KG1 (cell line): ENCODE results near the gene FAM174C.
A peak's percentile ranks its signal among the peaks of the same experiment; 100 is the strongest.
"Not testable (repeated sequence)": the region's sequence is repeated elsewhere in the genome, so short reads cannot be mapped to it uniquely, and the experiment has no call there.

ENCODE experiments used
- DNase-seq: peaks from one replicate; lab custom pipeline; 2025; lab: John Stamatoyannopoulos, UW

Gene FAM174C

GRCh38 chr19:1300744-1301490 is 25.6 kb downstream of the FAM174C start:
- DNase-seq: no peak

DNA sequence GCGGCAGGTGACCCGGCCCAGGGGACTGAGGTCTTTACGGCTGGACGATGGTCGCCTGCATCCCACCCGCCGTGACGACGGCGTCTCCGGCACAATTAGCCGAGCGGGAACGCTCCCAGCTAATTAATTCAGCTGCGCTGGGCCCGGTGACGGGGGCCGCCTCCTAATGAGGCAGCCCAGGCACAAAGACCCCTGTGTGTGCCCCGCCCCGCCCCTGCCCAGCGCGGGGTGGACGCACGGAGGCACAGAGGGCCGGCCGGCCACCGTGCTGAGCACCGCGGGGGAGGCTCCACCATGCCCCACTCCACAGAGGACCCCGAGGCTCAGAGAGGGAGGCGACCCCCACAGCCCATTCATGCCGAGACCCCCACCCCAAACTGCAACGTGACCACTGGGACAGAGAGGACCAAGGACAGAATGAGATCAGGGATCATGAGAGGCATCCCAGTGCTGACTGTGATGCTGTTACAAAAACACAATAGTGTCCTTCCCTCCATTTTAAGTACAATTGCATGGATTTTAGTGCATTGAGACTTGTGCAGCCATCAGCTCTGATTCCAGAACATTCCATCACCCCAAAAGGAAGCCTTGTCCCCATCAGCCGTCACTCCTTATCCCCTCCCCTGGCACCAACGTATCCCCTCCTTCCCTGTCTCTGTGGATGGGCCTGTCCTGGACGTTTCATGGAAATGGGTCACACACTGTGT is 27.4 kb downstream of the FAM174C start:
- DNase-seq: no peak

DNA sequence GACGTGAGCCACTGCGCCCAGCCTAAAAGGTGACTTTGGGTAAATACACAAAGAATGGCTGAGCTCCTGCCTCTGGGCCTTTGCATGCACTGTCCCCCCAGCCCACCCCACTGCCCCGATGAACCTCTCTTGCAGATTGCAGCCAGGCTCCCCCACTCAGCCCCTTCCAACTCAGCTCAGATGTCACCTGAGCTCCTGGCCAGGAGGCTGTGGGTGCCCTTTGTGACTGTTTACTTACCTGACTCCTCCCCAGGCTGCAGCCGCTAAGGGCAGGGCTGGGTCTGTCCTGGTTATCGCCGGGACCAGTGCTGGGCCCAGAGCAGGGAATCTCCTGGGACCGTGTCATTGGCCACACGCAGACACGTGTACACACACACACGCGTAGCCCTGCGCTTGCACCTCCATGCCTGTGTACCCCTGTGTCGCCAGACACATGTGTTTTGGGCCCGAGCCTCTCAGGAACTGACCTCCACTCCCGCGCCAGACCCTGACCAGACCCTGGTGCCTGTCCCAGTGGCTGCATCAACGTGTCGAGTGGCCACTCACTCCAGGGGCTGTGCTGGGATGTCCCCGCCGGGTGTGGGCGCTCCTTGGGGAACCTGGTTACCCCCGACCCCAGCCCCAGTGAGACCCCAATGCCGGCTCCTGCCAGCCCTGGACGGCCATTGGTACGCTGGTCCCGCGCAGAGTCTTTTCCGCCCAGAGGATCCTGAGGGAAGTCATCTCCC is 29.0 kb downstream of the FAM174C start:
- DNase-seq: no peak

DNA sequence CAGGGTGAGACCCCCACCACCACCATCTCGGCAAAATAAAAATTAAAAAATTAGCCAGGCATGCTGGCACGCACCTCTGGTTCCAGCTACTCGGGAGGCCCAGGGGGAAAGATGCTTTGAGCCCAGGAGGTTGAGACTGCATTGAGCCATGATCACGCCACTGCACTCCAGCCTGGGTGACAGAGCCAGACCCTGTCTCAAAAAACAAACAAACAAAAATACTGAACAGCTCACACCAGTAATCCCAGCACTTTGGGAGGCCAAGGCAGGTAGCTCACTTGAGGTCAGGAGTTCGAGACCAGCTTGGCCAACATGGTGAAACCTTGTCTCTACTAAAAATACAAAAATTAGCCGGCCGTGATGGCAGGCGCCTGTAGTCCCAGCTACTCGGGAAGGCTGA is 30.0 kb downstream of the FAM174C start:
- DNase-seq: not testable (repeated sequence)

DNA sequence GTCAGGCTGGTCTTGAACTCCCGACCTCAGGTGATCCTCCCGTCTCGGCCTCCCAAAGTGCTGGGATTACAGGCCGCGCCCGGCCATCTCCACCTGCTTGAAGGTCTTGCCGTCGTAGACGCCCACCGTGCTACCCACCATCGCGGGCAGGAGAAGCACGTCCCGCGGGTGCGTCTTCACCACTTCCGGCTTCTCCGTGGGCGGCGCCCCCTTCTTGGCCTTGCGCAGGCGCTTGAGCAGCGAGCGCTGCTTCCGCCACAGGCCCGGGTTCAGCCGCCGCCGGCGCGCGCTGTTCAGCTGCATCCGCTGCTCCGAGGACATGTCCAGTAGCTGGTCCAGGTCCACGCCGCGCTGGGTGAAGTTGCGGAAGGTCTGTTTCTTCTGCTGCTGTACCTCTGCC is 32.0 kb downstream of the FAM174C start:
- DNase-seq: no peak

GRCh38 chr19:1307755-1308303 is 32.5 kb downstream of the FAM174C start:
- DNase-seq: no peak

GRCh38 chr19:1308718-1309117 is 33.4 kb downstream of the FAM174C start:
- no peak for DNase-seq

GRCh38 chr19:1309977-1310852 is 34.9 kb downstream of the FAM174C start:
- no peak for DNase-seq

DNA sequence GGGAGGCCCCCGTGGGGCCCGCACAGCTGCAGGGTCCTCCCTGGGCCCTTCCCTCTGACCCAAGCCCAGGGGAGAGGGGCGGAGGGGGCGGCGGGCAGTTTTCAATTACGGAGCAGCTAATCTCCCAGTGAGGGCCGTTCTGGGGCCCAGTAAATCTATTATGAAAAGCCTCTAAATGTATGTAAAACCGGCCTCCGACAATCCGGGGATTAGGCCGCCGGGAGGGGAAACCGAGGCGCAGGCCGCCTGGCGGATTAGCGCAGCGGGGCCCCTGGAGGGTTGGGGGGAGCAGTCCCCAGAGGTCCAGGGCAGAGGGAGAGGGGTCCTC is 35.5 kb downstream of the FAM174C start:
- DNase-seq: no peak

- DNase-seq: no peak
Observed at GRCh38 chr19:1311543-1312091, 36.3 kb downstream of the FAM174C start.

DNA sequence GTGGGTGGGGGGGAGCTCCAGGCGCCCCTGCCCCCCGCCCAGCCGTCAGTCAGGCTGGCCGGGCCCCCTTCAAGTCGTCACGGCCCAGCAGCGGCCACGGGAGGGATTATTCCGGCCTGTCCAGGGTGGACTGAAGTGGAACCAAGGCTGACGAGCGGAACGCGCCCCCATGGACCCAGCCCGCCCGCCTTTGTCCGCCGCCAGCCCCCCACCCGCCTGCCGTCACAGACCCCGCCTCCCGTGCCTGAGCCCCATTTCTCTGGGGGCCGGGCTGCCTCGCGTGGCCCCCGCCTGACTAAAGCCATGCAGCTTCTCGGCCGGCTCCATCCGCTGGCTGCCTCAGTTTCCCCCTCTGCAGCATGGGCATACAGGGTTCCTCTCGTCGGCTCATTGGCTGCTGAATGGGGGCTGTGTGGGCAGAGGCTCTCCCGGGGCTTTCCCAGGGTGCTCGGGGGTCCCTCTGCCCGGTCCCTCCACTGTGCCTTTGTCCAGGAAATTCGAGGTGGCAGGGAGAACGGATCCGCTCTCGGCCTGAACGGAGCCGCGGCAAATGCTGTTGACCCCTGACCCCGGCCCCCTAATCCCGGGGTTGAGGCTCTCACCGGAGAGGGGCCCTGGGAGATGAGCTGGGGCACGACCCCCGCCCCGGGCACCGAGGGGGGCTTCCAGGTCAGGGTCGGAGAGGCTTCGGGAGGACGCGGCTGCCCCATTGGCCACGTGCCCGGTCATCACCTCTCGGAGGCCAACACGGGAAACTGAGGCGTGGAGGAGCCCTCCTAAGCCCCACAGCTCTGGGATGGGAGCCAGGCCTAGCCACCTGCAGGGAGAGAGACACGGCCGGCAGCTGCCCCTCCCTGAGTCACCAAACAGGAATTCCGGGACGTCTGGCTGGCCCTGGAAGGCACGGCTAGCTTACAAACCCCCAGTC is 37.7 kb downstream of the FAM174C start:
- DNase-seq: no peak

DNA sequence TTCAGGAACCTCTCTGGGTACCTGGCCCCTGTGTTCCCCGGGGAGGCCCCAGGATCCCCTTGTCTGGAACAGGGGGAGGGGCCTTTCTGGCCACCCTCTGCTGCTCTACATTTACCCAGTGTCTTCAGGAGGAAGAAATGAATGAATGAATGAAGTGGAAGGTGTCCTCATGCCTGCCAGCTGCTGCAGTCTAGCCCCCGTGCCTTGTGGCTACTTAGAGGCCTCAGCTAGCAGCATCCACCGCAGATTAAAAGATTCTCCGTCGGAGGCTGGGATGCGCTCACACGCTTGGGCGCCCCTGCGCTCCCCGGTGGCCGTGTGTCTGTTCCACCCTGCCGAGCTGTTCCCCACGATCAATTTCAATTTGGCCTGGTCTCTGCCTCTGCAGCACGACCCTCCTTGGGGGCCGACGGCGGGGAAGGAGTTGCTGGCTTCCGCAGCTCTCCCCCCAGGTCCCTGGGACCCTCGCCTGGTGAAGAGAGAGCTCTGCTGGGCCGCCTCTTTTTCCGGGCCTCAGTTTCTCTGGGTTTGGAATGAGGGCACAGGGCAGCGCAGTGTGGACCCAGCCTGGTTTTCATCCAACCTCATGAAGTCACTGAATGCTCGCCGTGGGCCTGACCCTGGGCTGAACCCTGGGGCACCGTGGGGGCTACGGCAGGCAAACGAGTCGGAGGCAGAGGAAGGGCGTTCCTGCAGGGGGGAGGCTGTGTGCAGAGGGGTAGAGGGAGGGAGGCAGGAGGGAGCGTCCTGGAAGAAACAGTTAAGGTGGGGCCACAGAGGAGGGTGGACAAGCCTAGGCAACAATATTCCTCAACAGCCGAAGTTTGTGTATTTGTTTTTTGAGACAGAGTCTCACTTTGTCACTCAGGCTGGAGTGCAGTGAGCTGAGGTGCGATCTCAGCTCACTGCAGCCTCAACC is 38.6 kb downstream of the FAM174C start:
- DNase-seq: no peak

DNA sequence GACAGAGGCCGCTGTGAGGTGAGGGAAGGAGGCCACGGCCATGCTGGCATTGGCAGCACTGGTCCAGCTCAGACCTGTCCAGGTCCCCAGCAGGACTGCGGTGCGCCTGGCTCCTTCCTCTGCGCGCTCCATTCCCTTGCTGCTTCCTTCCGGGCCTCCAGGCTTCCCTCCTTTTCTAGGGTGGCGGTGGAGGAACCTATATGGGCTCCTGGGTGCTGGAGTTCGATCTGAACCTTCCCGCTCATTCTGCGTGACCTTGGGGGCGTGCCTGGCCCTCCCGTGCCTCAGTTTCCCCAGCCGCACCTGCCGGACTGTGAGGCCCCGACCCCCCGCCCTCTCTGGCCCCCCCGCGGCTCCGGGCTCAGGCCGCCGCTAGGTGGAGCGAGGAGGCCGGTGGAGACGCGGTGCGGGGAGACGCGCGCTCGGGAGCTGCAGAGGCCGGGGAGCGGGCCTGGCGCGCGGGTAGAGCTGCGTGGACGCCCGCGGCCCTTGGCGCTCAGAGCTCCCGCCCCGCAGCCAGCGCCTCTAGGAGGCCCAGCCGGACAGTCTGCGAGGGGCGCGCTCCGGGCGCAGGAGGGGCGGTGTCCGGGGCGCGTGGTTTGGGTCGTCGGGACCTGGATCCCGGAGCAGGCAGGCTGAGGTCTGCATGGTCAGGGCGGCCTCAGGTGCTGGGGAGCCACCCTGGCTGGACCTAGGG is 40.3 kb downstream of the FAM174C start:
- DNase-seq: peak; percentile 33

DNA sequence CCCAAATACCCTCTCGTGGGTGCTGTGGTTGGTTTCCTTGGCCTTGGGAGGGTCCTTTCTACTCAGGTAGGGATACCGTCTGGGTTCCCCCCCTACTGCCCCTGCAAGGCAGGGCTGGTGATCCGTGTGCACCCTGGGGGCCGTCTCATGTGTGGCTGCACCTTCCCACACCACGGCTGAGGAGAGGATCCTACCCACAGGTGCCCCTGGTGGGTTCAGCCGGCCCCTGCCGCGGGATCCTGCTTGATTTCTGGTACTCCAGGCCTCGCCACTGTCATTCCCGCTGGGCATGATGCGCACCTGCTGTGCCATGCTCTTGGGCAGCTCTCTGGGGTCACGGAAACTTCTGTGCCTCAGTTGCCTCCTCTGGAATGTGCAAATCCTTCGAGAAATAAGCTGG is 41.1 kb downstream of the FAM174C start:
- no peak for DNase-seq

GRCh38 chr19:1317274-1318003 is 42.1 kb downstream of the FAM174C start:
- DNase-seq: no peak

DNA sequence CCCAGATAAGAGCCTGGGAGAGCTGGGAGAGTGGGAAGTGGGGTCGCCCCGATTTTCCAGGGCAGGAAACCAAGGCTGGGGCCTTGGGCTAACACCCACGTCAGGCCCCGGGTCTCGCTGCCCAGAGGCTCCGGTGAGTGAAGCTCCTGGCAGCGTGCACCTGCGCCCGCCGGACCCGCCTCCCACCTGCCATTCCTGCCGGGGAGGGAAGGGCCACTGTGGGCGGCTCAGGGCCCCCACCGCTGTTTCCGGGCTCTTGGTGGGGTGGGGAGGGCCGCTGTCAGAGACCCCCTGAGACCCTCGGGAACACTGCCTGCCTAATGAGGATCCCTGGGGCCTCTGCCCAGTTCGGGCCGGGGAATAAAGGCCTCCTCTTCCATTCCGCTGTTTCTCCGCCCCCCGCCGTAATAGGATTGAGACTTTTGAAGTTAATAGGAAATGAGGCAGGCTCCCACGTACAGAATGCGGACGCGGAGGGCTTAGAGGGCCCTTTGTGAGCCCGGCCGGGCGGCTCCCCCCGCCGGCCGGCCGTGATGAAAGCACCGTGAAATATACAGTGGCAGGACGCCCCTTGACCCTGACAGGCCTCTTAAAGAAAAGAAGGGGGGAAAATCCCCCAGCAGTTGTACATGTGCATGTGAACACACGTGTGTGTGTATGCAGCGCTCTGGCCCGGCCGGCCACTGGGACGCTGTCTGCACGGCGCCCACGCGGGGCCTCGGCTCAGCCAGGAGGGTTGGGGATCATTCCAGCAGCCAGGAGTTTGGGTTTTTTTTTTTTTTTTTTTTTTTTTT is 43.5 kb downstream of the FAM174C start:
- DNase-seq: no peak

GRCh38 chr19:1320282-1320650 is 44.9 kb downstream of the FAM174C start:
- not testable (repeated sequence) for DNase-seq
